PFSK-1 (cell line): ENCODE measurements around the gene IL1RAPL2.

ENCODE experiments used
- FOXP2 ChIP-seq: optimal IDR thresholded peaks from 2 replicates; pipeline ENCODE3; 2011; ENCODE audit warnings: borderline replicate concordance, control low read depth, inconsistent platforms; ENCODE audit not compliant: insufficient read depth; ENCODE audit errors: extremely low read length, extremely low read depth
- POLR2AphosphoS5 ChIP-seq: IDR thresholded peaks from 2 replicates; pipeline ENCODE4 v1.6.1; 2012; ENCODE audit warnings: low read depth, mild to moderate bottlenecking, control low read depth, low read length, moderate library complexity
- SIN3A ChIP-seq: IDR thresholded peaks from 2 replicates; pipeline ENCODE4 v1.6.1; 2012; ENCODE audit warnings: mild to moderate bottlenecking, low read length, moderate library complexity, borderline replicate concordance; ENCODE audit not compliant: insufficient read depth
- TAF1 ChIP-seq: IDR thresholded peaks from 2 replicates; pipeline ENCODE4 v1.6.1; 2012; ENCODE audit warnings: low read length, control low read depth, borderline replicate concordance; ENCODE audit not compliant: insufficient read depth
- TF ChIP-seq, protein P1 (sequence below), 2 experiments: IDR thresholded peaks; 2 replicates each; pipeline versions ENCODE4 v1.6.1 to v1.8.0; 2011 to 2012; ENCODE audit warnings: low read depth in 2 of 2, low read length in 2 of 2, control low read depth in 1 of 2, inconsistent platforms in 1 of 2, mild to moderate bottlenecking in 1 of 2, moderate library complexity in 1 of 2; ENCODE audit not compliant: insufficient read depth in 1 of 2

Gene IL1RAPL2

GRCh38 chrX:105755109-105755508, 1189.1 kb downstream of the IL1RAPL2 start:
- TF ChIP-seq, protein P1, sequence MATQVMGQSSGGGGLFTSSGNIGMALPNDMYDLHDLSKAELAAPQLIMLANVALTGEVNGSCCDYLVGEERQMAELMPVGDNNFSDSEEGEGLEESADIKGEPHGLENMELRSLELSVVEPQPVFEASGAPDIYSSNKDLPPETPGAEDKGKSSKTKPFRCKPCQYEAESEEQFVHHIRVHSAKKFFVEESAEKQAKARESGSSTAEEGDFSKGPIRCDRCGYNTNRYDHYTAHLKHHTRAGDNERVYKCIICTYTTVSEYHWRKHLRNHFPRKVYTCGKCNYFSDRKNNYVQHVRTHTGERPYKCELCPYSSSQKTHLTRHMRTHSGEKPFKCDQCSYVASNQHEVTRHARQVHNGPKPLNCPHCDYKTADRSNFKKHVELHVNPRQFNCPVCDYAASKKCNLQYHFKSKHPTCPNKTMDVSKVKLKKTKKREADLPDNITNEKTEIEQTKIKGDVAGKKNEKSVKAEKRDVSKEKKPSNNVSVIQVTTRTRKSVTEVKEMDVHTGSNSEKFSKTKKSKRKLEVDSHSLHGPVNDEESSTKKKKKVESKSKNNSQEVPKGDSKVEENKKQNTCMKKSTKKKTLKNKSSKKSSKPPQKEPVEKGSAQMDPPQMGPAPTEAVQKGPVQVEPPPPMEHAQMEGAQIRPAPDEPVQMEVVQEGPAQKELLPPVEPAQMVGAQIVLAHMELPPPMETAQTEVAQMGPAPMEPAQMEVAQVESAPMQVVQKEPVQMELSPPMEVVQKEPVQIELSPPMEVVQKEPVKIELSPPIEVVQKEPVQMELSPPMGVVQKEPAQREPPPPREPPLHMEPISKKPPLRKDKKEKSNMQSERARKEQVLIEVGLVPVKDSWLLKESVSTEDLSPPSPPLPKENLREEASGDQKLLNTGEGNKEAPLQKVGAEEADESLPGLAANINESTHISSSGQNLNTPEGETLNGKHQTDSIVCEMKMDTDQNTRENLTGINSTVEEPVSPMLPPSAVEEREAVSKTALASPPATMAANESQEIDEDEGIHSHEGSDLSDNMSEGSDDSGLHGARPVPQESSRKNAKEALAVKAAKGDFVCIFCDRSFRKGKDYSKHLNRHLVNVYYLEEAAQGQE (IDR thresholded peaks at IDR 0.05; ENCODE audit: insufficient read depth in 1 of 2, low read depth in 2 of 2, low read length in 2 of 2), result no peak
- no peak for TF ChIP-seq POLR2AphosphoS5
- TF ChIP-seq TAF1, result no peak
- no peak for TF ChIP-seq SIN3A

DNA sequence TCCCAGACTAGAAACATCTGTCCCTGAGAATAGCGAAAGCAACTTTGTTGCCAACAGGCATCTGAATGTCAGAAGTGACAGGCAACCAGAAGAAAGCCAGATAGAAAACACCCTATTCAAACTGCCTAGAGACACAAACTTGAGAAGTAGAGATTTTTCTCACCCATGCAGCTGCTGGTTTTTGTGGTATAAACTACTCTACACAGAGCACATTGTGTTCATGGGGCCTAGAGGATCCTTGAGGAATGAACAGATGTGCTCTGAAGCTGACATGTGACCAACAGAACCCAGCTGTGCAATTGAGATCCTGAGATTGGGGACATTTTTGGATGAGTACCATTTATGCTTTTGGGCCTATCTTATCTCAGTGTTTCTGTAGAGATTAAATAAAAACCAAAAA, 1192.8 kb downstream of the IL1RAPL2 start:
- TF ChIP-seq, protein P1 (IDR thresholded peaks at IDR 0.05; ENCODE audit: insufficient read depth in 1 of 2, low read depth in 2 of 2, low read length in 2 of 2), result no peak
- no peak for TF ChIP-seq FOXP2
- no peak for TF ChIP-seq SIN3A
- TF ChIP-seq TAF1, result no peak
- no peak for TF ChIP-seq POLR2AphosphoS5

- TF ChIP-seq SIN3A, result no peak
- TF ChIP-seq POLR2AphosphoS5, result no peak
- TF ChIP-seq FOXP2, result no peak
- TF ChIP-seq, protein P1 (IDR thresholded peaks at IDR 0.05; ENCODE audit: insufficient read depth in 1 of 2, low read depth in 2 of 2, low read length in 2 of 2), result no peak
- TF ChIP-seq TAF1, result no peak
Measured at GRCh38 chrX:105759598-105759997, 1193.6 kb downstream of the IL1RAPL2 start.

DNA sequence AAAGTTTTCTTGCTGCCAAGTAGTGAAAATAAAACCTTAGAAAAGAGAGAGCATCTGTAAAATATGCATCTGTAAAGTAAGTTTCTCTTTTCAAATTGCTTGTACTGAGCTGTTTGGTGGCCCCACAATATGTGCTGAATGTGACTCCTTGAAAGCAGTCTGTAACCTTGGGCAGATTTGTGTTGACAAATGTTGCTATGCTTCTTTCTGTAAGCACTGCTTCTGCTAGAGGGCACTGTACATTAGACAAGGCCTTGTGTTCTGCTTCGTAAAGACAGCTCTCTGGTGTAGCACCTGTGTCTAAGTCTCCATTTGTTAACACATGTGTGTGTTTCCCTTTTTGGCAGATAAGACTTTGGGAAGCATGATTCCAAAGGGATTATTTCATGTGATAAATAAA, 1199.7 kb downstream of the IL1RAPL2 start:
- TF ChIP-seq SIN3A, result no peak
- no peak for TF ChIP-seq FOXP2
- TF ChIP-seq, protein P1 (IDR thresholded peaks at IDR 0.05; ENCODE audit: insufficient read depth in 1 of 2, low read depth in 2 of 2, low read length in 2 of 2), result no peak
- TF ChIP-seq TAF1, result no peak

GRCh38 chrX:105773801-105774200, 1207.8 kb downstream of the IL1RAPL2 start:
- no peak for TF ChIP-seq POLR2AphosphoS5
- TF ChIP-seq SIN3A, result no peak
- TF ChIP-seq, protein P1 (IDR thresholded peaks at IDR 0.05; ENCODE audit: insufficient read depth in 1 of 2, low read depth in 2 of 2, low read length in 2 of 2), result no peak
- TF ChIP-seq FOXP2, result no peak
- no peak for TF ChIP-seq TAF1
